K562 treated with DMSO at 1 percent for 24 hours (cell line): ENCODE data around the gene ALDH3B2. TPM values are rescaled to one million over a fixed set of nuclear protein-coding genes. Genes with fewer than 3 reads are reported as not detected.

Source experiments
- total RNA-seq: library from RNA; unstranded; fragments of 300-600 nt; gene quantifications from 2 replicates; pipeline ENCODE4 v1.2.3, GENCODE V29; 2022; ENCODE audit warnings: low read depth; ENCODE audit not compliant: insufficient read depth

ALDH3B2 gene
- total RNA-seq, result not detected in 2 replicates

GRCh38 chr11:67674442-67674871 is at the start of gene ALDH3B2:
ALDH3B2 (minus strand) TSS chr11:67674623; CDS start chr11:67666935, 7,688 bp downstream.

GRCh38 chr11:67639438-67639859 is 35.0 kb downstream of the ALDH3B2 start, which contains the start of gene TBX10:
TBX10 (minus strand) TSS chr11:67639763; CDS start chr11:67639472, 291 bp downstream.

GRCh38 chr11:67629386-67630227 is 44.8 kb downstream of the ALDH3B2 start, which contains the start of gene NUDT8:
NUDT8 (minus strand) TSS chr11:67629937; CDS start chr11:67629911, 26 bp downstream.

Other genes starting within 250 kb of the ALDH3B2 start
- 110 and 111 TPM in 2 replicates for gene RPS6KB2, start 246.1 kb downstream of the ALDH3B2 start, total RNA-seq
- 2.6 and 4.1 TPM in 2 replicates for gene PTPRCAP, start 236.9 kb downstream of the ALDH3B2 start, total RNA-seq
- 282 and 302 TPM in 2 replicates for gene CORO1B, start 231.1 kb downstream of the ALDH3B2 start, total RNA-seq
- not detected in 2 replicates for gene GPR152, start 221.9 kb downstream of the ALDH3B2 start, total RNA-seq
- not detected in 2 replicates for gene CABP4, start 219.3 kb downstream of the ALDH3B2 start, total RNA-seq
- gene TMEM134, start 205.4 kb downstream of the ALDH3B2 start, total RNA-seq, result 42.4 and 59.3 TPM in 2 replicates
- 121 and 135 TPM in 2 replicates for gene AIP, start 191.6 kb downstream of the ALDH3B2 start, total RNA-seq
- gene PITPNM1, start 169.3 kb downstream of the ALDH3B2 start, total RNA-seq, result 54.2 and 68.6 TPM in 2 replicates
- gene CDK2AP2, start 166.5 kb downstream of the ALDH3B2 start, total RNA-seq, result 120 and 125 TPM in 2 replicates
- not detected in 2 replicates for gene CABP2, start 151.2 kb downstream of the ALDH3B2 start, total RNA-seq
- 2,484 and 2,621 TPM in 2 replicates for gene GSTP1, start 90.8 kb downstream of the ALDH3B2 start, total RNA-seq
- 248 and 298 TPM in 2 replicates for gene NDUFV1, start 67.7 kb downstream of the ALDH3B2 start, total RNA-seq
- gene NUDT8, start 44.7 kb downstream of the ALDH3B2 start, total RNA-seq, result 26.7 and 30.8 TPM in 2 replicates
- gene TBX10, start 34.9 kb downstream of the ALDH3B2 start, total RNA-seq, result 0.30 TPM in 1 of 2 replicates, not detected in the other
- not detected in 2 replicates for gene ACY3, start 23.9 kb downstream of the ALDH3B2 start, total RNA-seq